ENCODE measurements around the gene HOXA9. TPM values are rescaled to one million over a fixed set of nuclear protein-coding genes. Genes with fewer than 3 reads are reported as not detected.

The HOXA9 gene
- total RNA-seq, 1 experiment from 2014 or later = 16.7 TPM

DNA sequence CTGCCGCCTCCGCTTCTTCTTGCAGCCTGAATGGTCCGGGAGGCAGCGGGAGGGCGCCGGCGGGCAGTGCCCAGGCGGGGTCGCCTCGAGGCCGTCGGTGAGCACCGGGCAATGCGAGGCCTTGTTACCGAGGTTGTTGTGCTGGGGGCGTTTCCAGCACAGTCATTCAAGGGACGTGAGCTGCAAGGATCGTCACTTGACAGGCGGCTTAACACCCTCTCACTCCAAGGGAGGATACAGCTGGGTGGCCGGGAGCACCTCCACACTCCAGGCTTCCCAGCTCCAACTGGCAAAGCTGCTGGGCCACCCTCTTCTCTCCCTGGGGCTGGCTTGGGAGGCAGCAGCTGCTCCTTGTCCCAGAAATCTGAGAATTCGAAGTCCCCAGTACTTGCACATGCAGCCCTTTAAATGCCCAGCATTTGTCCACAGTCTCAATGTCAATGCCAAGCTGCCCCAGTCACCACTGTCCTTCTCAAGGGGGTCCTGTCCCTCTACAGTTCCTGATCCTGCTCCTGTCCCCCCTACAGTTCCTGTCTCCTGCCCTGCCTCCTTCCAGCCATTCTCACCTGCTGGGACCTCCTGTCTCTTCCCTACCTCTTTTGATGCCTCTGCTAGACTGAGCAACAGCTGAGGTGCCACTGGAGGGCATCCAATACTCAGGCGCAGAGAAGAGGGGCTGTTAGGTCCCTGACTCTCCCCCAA is 24.1 kb upstream of the HOXA9 start:
- peak in 1 of 2 experiments; percentile 19 for DNase-seq
- intact Hi-C loops (cut with micrococcal nuclease; ENCODE audit: unreplicated experiment) = no loop called here
- BruUV-seq (replicated peaks) = no TSS peak
- Mint-ChIP-seq H3K9me3 (ENCODE audit: unreplicated experiment) (no peaks in the 10 kb centered on the region), H3K27ac (ENCODE audit: unreplicated experiment) (no peak overlapping the region), H3K27me3 (ENCODE audit: insufficient read depth, unreplicated experiment) (peaks cover 8% of the 10 kb centered on the region), H3K4me3 (ENCODE audit: unreplicated experiment) (no peak overlapping the region), H3K4me1 (ENCODE audit: low read depth, unreplicated experiment) (peaks cover 7% of the 10 kb centered on the region), H3K36me3 (ENCODE audit: insufficient read depth, unreplicated experiment) (peaks cover 6% of the 10 kb centered on the region)
- ChIA-PET CTCF (no interaction called here), POLR2A (no interaction called here)
- Histone ChIP-seq H3K4me1 (peaks cover 5% of the 10 kb centered on the region; the same call in 1 of the 2 replicates), H3K9me3 (no peaks in the 10 kb centered on the region), H3K27me3 (replicated peaks; ENCODE audit: control insufficient read depth, insufficient read depth, low read length) (peaks cover 5% of the 10 kb centered on the region), H3K4me3 (ENCODE audit: low read depth, low read length) (no peak overlapping the region), H3K36me3 (ENCODE audit: control insufficient read depth, insufficient read depth, low read length) (no peaks in the 10 kb centered on the region)
- TF ChIP-seq, protein P1, sequence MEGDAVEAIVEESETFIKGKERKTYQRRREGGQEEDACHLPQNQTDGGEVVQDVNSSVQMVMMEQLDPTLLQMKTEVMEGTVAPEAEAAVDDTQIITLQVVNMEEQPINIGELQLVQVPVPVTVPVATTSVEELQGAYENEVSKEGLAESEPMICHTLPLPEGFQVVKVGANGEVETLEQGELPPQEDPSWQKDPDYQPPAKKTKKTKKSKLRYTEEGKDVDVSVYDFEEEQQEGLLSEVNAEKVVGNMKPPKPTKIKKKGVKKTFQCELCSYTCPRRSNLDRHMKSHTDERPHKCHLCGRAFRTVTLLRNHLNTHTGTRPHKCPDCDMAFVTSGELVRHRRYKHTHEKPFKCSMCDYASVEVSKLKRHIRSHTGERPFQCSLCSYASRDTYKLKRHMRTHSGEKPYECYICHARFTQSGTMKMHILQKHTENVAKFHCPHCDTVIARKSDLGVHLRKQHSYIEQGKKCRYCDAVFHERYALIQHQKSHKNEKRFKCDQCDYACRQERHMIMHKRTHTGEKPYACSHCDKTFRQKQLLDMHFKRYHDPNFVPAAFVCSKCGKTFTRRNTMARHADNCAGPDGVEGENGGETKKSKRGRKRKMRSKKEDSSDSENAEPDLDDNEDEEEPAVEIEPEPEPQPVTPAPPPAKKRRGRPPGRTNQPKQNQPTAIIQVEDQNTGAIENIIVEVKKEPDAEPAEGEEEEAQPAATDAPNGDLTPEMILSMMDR (IDR thresholded peaks at IDR 0.05; ENCODE audit: insufficient read depth in 1 of 2, low read depth in 1 of 2, low read length in 1 of 2, severe bottlenecking in 1 of 2, unreplicated experiment in 1 of 2) = no peak

GRCh38 chr7:27188386-27189294 is 23.3 kb upstream of the HOXA9 start:
- H3K4me3 Mint-ChIP-seq (ENCODE audit: unreplicated experiment) = no peak overlapping the region
- Histone ChIP-seq H3K4me1 (peaks cover 7% of the 10 kb centered on the region; the same call in 1 of the 2 replicates), H3K36me3 (ENCODE audit: control insufficient read depth, insufficient read depth, low read length) (no peaks in the 10 kb centered on the region), H3K4me3 (ENCODE audit: low read depth, low read length) (no peak overlapping the region), H3K27me3 (replicated peaks; ENCODE audit: control insufficient read depth, insufficient read depth, low read length) (peaks cover 5% of the 10 kb centered on the region), H3K9me3 (no peaks in the 10 kb centered on the region)
- intact Hi-C loops (cut with micrococcal nuclease; ENCODE audit: unreplicated experiment) = no loop called here
- H3K27me3 Mint-ChIP-seq (ENCODE audit: insufficient read depth, unreplicated experiment) = peaks cover 8% of the 10 kb centered on the region
- BruUV-seq (replicated peaks) = no TSS peak
- TF ChIP-seq, protein P1 (IDR thresholded peaks at IDR 0.05; ENCODE audit: insufficient read depth in 1 of 2, low read depth in 1 of 2, low read length in 1 of 2, severe bottlenecking in 1 of 2, unreplicated experiment in 1 of 2) = no peak
- POLR2A ChIA-PET = no interaction called here
- CTCF ChIA-PET = no interaction called here
- peaks cover 6% of the 10 kb centered on the region for H3K36me3 Mint-ChIP-seq (ENCODE audit: insufficient read depth, unreplicated experiment)
- H3K9me3 Mint-ChIP-seq (ENCODE audit: unreplicated experiment) = no peaks in the 10 kb centered on the region
- DNase-seq = peak in 1 of 2 experiments; percentile 19
- no peak overlapping the region for H3K27ac Mint-ChIP-seq (ENCODE audit: unreplicated experiment)
- peaks cover 7% of the 10 kb centered on the region for H3K4me1 Mint-ChIP-seq (ENCODE audit: low read depth, unreplicated experiment)

GRCh38 chr7:27187475-27188385 is 22.4 kb upstream of the HOXA9 start:
- TF ChIP-seq, protein P1 (IDR thresholded peaks at IDR 0.05; ENCODE audit: insufficient read depth in 1 of 2, low read depth in 1 of 2, low read length in 1 of 2, severe bottlenecking in 1 of 2, unreplicated experiment in 1 of 2) = no peak
- Mint-ChIP-seq H3K36me3 (ENCODE audit: insufficient read depth, unreplicated experiment) (peaks cover 6% of the 10 kb centered on the region), H3K4me1 (ENCODE audit: low read depth, unreplicated experiment) (peaks cover 7% of the 10 kb centered on the region), H3K4me3 (ENCODE audit: unreplicated experiment) (no peak overlapping the region), H3K9me3 (ENCODE audit: unreplicated experiment) (no peaks in the 10 kb centered on the region), H3K27ac (ENCODE audit: unreplicated experiment) (no peak overlapping the region), H3K27me3 (ENCODE audit: insufficient read depth, unreplicated experiment) (peaks cover 8% of the 10 kb centered on the region)
- BruUV-seq (replicated peaks) = no TSS peak
- Histone ChIP-seq H3K9me3 (no peaks in the 10 kb centered on the region), H3K4me3 (ENCODE audit: low read depth, low read length) (no peak overlapping the region), H3K36me3 (ENCODE audit: control insufficient read depth, insufficient read depth, low read length) (no peaks in the 10 kb centered on the region), H3K27me3 (replicated peaks; ENCODE audit: control insufficient read depth, insufficient read depth, low read length) (peaks cover 5% of the 10 kb centered on the region), H3K4me1 (peaks cover 14% of the 10 kb centered on the region)
- POLR2A ChIA-PET = no interaction called here
- intact Hi-C loops (cut with micrococcal nuclease; ENCODE audit: unreplicated experiment) = no loop called here
- DNase-seq = no peak
- CTCF ChIA-PET = interaction anchor here (1.9 kb wide), 1 partner anchor 8 kb away, joined by 6 read pairs; no protein-coding TSS in a partner anchor

Data from Caco-2 (cell line).